GM18519 (cell line): ENCODE results near the gene DHRS7B.

Experiments used
- ATAC-seq: cut with Tn5 transposase; IDR thresholded peaks from one replicate; pipeline ENCODE4 v1.9.1; 2021; ENCODE audit warnings: mild to moderate bottlenecking, moderate library complexity; ENCODE audit not compliant: unreplicated experiment, low FRiP score

The DHRS7B gene

GRCh38 chr17:21149621-21150020 is 22.9 kb downstream of the DHRS7B start:
- no peak for ATAC-seq

- ATAC-seq: no peak
Observed at GRCh38 chr17:21152731-21153130, 26.0 kb downstream of the DHRS7B start.

GRCh38 chr17:21157586-21158370 is 31.0 kb downstream of the DHRS7B start:
- no peak for ATAC-seq

DNA sequence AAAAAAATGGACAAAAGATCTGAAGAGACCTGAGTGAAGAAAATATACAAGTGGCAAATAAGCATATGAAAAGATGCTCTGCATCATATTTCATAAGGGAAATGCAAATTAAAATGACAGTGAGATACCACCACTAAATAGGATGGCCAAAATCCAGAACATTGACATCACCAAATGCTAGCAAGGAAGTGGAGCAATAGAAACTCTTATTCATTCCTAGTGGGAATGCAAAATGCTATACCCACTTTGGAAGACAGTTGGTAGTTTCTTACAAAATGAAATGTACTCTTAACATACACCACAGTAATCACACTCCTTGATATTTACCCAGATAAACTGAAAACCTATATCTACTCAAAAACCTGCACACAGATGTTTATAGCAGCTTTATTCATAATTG is 33.6 kb downstream of the DHRS7B start:
- no peak for ATAC-seq

GRCh38 chr17:21161498-21162393 is 35.0 kb downstream of the DHRS7B start:
- ATAC-seq: no peak

DNA sequence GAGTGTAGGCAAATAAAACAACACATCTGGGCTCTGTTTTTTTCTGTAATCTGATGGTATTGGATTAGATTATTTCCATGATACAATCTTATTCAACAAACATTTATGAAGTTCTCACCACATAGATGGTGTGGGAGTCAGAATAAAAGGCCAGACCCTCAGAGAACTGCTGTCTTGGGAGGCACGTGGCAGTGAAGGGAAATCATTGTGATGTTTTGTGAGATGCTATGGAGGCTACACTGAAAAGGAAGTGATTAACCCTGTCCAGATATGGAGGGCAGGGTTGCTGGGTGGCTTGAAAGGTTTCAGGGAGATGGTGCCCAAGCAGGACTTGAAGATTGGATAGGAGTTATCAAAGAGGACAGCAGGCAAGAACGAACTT is 35.6 kb downstream of the DHRS7B start:
- ATAC-seq: no peak

- no peak for ATAC-seq
Observed at GRCh38 chr17:21163101-21163500, 36.3 kb downstream of the DHRS7B start.

DNA sequence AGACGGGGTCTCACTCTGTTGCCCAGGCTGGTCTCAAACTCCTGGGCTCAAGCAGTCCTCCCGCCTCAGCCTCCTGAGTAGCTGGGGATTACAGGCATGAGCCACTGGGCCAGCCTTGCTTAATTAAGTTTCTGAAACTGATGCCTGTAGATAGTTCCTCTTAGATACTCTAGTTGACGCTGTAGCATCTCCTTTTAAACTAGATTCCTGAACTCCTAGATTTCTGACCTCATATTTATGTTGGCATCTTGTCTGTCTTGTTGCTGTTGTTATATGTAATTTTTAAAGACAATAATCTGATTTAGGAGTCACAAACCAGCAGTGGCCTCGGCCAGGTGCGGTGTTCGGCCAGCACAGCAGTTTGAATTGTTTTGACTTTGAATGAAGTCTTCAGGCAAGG is 37.5 kb downstream of the DHRS7B start:
- ATAC-seq: no peak

DNA sequence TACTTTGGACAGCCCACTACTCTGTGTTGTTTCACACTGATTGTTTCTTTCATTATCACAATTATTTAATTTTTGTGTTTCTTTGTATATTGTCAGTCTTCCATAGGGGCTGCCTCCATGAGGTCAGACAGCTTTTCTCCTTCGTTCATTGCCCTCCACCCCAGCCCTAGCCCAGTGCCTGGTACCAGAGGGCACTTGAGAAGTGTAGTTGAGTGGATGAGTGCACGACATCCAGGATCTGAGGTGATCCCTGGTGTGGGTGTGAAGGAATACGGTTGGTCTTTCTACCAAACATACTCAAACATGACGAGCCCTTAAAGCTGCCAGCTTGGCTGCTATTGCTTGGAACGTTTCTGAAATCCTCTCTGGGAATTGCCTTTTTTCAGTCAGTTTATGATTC is 37.9 kb downstream of the DHRS7B start:
- ATAC-seq: no peak

DNA sequence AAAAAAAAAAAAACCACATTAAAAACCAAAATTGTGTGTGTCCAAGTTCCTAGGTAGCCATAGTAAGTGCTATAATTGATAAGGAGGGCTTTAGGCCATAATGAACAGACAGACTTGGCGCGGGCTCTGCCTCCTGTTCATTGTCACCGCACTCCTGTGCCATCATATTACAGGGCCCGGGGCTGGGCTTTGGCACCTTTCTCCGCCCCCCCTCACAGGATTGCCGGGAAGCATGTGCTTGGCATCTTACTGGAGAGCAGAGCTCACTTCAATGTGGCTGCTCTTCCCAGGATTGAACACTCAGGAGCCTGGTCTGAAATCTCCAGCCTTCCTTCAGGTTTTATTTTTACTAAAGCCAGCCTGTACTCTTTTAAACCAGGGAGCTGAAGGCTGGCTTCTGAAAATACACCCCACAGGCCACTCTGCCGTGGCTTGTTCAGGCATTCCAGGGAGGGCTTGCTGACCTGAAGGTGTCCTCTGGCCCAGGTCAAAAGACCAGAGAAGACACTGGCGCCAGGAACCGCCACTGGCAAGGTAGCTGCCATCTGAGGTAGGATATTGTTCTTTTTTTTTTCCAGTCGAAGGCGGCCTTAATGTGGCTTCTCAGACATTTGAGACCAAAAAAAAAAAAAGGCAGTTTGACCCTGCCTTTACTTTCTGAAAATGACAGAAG is 39.3 kb downstream of the DHRS7B start:
- ATAC-seq: no peak

- no peak for ATAC-seq
Observed at GRCh38 chr17:21166595-21167210, 39.9 kb downstream of the DHRS7B start.

DNA sequence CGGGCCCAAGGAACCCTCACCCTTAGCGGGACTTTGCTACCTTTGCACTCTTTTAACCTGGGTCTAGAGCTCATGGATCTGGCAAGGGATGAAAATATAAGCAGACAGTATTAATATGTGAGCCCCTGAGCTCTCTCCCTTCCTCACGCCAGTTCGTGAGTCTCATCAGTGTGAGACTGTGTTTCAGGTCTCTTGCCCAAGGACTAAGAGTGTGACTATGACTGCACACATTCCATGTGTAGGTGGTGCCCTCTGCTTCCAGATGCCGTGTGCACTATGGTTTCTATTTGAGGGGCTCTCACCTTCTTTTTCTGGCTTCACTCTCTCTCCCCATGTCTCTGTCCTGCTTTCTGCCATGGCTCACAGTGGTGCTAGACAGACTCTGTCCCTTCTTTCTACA is 40.5 kb downstream of the DHRS7B start:
- no peak for ATAC-seq

- ATAC-seq: no peak
Observed at GRCh38 chr17:21168555-21168865, 41.7 kb downstream of the DHRS7B start.

- no peak for ATAC-seq
Observed at GRCh38 chr17:21169496-21169895, 42.7 kb downstream of the DHRS7B start.

DNA sequence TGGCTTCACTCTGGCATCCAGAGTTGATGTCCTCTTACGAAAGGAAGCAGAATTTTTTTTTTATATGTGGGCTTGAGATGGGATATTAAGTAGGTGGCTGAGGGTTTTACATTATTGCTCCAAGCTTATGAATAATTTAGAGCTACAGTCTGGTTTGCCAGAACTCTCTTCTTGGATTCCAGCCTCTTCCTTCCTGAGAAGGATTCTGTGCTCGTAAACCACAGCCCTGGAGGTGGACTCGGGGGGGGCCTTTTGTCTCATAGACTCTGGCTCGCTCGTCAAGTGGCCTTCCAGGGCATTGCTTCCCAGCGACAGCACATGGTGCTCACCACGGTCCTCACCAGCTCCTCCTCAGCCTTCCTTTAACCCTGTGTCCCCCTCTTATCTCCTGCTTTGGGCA is 44.0 kb downstream of the DHRS7B start:
- no peak for ATAC-seq

DNA sequence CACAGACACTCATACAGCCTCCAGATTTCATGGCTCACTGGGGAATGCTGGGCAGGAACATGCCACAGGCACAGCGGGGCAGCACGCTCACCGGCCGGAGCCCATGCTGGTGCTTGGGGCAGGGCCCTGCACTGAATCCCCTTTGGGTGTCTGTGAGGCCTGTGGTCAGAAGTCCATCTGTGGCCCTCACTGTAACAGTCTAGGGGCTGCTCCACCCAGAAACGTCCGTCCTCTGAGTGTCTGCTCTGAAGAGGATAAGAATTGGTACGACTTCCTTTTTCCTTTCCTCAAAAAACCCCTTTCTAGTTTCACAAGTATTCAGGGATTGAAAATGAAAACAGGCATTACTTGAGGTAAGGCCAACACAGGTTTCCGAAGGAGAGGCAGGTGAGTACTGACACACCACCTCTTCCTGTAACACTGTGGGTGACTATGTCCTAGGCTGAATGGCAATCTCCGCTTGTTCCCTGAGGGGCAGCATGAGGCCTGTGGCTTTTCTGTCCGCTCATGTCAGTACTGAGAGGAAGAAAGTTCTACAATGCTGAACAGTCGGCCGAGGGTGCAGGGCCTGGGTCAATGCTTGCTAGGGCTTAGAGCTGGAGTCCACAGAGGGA is 44.7 kb downstream of the DHRS7B start:
- no peak for ATAC-seq

DNA sequence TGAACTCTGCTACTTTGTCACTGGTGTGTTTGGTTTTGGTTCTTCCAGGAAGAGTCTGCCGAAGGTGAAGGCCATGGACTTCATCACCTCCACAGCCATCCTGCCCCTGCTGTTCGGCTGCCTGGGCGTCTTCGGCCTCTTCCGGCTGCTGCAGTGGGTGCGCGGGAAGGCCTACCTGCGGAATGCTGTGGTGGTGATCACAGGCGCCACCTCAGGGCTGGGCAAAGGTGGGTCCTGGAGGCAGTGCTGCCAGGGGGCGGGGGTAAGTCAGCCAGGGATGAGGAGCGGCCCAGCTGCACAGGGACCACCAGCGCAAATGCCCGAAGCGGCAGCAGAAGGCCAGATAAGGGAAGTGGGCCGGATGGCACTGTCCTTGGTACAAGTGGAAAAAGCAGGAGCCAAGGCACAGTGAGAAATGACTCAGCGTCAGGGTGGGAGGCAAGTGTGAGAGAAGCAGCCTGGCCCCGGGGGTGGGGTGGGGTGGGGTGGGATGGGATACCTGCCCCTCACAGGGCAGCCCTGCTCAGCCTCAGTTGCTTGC is 45.3 kb downstream of the DHRS7B start:
- no peak for ATAC-seq

DNA sequence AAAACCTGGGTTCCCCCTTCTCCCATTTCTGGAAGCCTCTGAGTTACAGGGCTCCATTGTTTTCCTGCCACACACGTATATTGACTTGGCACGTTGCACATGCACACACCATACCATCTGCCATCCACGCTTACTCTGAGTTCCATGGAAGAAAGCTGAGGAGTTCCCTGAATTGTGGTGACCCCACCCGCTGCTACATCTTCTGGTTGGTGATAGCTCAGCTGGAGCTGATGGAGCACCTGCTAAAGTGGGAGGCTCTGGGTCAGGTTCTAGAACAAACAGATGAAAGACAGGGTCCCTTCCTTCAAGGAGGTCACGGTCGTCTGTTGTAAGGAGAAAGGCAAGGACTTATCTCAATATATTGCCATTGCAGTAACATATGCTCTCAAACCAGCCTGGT is 46.1 kb downstream of the DHRS7B start:
- no peak for ATAC-seq

GRCh38 chr17:21173543-21173942 is 46.8 kb downstream of the DHRS7B start:
- ATAC-seq: no peak

DNA sequence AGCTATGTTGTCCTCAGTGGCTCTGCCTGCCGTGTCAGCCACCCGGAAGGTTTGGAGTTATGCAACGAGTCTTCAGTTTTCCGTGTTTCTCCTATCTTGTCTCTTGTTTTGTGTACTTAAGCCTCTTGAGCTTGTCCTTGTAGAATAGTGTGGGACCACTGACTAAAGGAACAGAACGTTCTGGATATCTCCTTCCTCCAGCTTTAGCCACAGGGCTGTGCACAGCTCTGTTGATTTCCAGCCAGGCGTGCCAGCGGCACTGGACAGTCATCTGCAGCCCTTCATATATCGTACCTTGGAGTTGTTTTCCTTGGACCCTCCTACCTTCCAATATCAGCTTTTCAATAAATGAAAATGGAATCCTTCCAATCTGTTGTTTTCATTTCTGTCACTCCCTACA is 47.4 kb downstream of the DHRS7B start:
- no peak for ATAC-seq
